Epithelial cell of esophagus (primary cell): ENCODE results near the gene RAPSN.

Experiments used
- DNase-seq: peaks from one replicate; pipeline ENCODE4 v3.0.0; 2010; ENCODE audit warnings: low read depth
- H3K4me3 ChIP-seq: 2 replicates; pipeline ENCODE4 v1.5.1; 2011; ENCODE audit warnings: mild to moderate bottlenecking, low read length, control low read depth
- TF ChIP-seq, protein P1 (sequence below): IDR thresholded peaks from 2 replicates; pipeline ENCODE4 v1.5.1; 2011; ENCODE audit warnings: low read depth, mild to moderate bottlenecking, low read length, control low read depth, inconsistent platforms; ENCODE audit not compliant: insufficient read depth; ENCODE audit errors: missing control alignments

Gene RAPSN

DNA sequence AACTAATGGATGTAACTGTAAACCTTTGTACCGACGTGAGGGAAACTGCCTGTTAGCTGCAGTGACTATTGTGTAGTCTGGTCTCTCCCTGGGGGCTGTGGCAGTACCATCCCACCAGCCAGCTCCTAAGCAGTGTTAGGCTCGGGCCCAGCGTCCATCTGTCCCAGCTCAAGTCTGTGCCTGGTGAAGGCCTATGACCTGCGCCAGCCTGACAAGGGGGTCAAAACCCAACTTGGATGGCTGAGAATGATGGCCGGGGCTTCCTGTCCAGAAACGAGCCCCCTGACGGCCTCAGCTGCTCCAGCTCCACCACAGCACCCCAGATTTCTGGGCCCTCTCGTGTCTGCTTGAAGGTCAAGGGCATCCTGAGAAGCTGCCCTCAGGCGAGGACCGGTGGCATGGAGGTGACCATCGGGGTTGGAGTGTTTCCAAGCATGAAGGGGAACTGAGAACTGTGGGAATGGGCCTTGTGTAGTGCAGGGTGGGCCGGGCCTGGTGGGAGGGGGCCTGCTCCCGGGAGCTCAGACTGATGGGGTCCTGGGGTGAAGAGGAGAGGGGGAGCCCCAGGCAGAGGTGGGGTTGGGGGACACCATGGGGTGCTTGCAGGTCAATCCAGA is 56.3 kb downstream of the RAPSN start:
- TF ChIP-seq, protein P1, sequence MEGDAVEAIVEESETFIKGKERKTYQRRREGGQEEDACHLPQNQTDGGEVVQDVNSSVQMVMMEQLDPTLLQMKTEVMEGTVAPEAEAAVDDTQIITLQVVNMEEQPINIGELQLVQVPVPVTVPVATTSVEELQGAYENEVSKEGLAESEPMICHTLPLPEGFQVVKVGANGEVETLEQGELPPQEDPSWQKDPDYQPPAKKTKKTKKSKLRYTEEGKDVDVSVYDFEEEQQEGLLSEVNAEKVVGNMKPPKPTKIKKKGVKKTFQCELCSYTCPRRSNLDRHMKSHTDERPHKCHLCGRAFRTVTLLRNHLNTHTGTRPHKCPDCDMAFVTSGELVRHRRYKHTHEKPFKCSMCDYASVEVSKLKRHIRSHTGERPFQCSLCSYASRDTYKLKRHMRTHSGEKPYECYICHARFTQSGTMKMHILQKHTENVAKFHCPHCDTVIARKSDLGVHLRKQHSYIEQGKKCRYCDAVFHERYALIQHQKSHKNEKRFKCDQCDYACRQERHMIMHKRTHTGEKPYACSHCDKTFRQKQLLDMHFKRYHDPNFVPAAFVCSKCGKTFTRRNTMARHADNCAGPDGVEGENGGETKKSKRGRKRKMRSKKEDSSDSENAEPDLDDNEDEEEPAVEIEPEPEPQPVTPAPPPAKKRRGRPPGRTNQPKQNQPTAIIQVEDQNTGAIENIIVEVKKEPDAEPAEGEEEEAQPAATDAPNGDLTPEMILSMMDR, result no peak
- H3K4me3 ChIP-seq, result no peak overlapping the region
- no peak for DNase-seq

DNA sequence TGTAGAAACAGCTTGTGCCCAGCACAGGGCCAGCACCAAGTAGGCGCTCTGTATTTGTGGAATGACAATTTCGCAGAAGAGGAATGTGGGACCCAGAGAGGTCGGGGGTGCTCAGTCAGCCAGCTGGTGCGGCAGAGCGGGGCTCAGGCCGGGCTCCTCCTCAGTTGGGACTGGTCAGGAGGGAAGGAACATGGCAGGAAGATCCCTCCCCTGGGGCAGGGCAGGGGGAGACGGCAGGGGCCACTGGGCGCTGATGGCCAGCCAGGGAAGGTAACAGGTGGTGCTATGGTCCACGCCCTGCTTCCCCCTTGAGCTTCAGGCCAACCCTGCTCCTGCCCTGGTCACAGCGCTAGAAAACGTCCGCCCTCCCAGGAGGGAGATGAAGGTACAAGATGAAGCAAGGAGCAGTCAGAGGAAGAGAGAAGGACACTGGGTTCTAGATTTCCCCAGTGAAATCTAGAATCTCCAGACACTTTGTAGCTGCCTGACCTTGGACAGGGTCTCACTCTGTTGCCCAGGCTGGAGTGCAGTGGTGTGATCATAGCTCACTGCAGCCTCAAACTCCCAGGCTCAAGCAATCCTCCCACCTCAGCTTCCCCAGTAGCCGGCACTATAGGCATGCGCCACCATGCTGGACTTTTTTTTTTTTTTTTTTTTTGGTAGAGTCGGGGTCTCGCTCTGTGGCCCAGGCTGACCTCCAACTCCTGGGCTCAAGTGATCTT is 57.1 kb downstream of the RAPSN start:
- TF ChIP-seq, protein P1, result no peak
- no peak for DNase-seq
- H3K4me3 ChIP-seq, result no peak overlapping the region

DNA sequence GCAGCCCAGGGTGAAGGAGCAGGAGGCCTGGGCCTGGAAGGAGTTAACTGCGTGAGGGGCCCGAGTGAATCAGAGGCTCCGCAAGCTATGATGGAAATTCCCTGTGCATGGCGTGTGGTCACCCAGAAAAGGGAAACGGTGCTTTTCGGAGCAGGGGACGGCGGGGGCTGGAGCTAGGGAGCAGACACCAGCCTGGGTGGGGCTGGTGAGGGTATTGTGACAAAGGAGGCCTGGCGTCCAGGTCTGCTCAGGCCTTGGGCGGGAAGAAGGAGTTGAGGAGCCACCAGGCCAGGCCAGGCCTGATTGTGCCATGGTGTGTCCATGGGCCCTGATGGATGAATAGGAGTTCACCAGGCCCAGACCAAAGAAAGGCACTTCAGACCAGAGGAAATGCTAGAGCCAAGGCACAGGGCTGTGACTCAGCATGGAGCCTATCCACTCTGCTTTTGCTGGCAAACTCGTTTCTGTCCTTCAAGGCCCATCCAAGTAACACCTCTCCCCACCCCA is 57.8 kb downstream of the RAPSN start:
- TF ChIP-seq, protein P1, result no peak
- no peak overlapping the region for H3K4me3 ChIP-seq
- no peak for DNase-seq

DNA sequence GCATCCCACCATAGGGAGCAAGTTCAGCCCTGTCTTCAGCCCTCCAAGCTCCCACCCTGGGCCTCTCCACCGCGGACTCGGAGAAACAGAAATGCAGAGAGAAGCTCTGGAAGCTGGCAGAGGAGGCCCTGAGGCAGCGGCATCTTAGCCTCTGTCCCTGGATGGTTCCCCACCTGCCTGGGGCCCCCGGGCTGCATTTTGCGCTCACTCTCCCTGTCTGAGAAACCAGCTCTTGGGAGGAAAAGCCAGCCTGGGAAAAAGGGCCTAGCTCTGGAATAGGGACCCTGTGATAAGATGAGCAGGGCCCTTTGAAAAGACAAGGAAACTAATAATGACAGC is 58.5 kb downstream of the RAPSN start:
- no peak for DNase-seq
- H3K4me3 ChIP-seq, result no peak overlapping the region
- TF ChIP-seq, protein P1, result no peak

DNA sequence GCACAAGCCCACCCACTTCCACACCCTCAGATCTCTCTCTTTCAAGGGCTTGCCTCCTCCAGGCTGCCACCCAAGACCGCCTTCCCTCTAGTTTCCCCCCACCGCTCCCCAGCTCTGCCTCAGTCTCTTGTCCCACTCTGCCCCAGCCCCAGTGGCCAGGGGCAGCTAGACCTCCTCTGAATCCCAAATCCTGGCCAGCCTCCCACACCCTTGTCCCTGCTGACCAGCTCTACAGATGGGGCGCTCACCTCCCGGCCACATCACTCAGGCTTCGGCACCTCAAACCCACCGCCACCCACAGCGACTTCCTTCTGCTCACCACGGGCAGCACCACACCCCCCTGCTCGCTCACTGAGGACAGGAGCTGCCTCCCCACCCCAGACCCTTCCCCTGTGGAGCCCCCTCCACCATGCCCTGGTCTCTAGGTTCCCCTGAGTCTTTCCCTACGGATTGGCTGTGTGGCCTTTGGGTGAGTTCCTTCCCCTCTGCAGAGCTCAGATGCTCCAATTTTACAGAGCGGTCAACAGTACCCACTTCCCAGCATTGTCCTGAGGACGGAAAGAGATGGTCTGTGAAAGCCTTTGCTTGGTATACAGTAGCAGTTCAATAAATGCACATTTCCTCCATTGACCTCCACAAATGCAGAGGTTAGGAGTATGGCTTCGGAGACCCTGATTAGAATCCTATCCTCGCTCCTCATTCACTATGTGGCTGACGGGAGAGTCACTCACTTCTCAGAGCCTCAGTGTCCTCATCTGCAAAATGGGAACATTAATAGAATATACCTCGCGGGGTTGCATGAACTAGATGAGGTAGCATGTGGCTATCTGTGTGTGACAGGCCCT is 59.1 kb downstream of the RAPSN start:
- DNase-seq, result no peak
- no peak overlapping the region for H3K4me3 ChIP-seq
- TF ChIP-seq, protein P1, result no peak

DNA sequence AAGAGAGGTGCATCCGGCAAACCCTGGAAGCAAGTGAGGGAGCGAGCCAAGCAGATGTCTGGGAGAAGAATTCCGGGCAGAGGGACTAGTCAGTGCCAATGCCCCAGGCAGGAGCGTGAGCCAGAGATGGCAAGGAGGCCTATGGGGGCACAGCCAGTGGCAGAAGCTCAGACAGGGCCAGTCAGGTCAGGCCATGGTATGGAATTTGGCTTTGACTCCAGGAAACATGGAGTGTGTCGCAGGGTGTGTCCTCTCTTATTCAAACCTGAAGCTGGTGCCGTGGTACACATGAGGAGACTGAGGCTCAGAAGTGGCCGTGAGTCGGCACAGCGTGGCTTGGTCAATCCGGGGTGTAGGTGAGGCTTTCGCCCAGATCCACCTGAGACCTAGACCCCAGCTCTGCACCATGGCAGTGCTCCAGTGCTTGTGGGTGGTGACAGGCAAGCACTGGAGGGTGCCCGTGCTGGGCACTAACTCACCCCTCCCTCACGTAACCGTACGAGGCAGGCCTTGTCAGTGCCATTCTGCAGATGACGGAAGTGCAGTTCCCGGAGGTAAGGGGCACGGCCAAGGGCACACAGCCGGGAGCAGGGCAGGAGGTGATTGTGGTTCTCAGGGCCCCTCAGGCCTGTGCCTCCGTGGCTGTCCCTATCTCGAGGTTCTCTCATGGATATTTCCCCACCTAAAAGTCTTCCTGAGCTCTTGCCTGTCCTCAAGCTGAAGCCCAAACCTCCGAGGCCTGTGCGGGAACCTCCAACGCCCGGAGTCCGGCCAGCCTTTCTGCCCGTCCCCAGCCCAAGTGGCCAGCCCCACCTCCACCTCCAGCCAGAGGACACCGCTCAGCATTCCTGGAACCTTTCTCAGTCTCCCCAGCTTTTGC is 60.0 kb downstream of the RAPSN start:
- TF ChIP-seq, protein P1, result no peak
- peak; percentile 71 for DNase-seq
- H3K4me3 ChIP-seq, result no peak overlapping the region
